Activated CD4-positive, alpha-beta T cell treated with anti-CD3 and anti-CD28 coated beads, Interleukin-2, amount 50 U/mL, for 1 hour (primary cell): ENCODE measurements around the gene SHC3.

Experiments used
- DNase-seq: peaks from one replicate; pipeline ENCODE4 v3.0.0-alpha.2; 2020

SHC3 gene

DNA sequence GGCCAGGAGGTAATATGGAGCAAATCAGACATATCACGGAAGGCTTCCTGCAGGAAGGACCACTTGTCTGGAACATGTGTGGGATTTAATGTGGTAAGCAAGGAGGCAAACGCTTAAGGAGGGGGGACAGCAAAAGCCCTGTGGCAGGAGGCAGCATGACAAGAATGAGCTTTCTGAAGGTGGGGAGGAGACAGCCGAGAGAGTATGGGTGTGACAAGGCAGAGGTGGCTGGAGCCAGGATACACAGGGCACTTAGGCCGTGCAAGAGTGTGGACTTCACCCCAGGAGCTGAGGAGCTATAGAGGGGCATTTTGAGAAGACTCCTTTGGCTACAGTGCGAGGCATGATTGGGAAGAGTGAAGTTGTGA is 201.7 kb downstream of the SHC3 start:
- DNase-seq, result no peak

DNA sequence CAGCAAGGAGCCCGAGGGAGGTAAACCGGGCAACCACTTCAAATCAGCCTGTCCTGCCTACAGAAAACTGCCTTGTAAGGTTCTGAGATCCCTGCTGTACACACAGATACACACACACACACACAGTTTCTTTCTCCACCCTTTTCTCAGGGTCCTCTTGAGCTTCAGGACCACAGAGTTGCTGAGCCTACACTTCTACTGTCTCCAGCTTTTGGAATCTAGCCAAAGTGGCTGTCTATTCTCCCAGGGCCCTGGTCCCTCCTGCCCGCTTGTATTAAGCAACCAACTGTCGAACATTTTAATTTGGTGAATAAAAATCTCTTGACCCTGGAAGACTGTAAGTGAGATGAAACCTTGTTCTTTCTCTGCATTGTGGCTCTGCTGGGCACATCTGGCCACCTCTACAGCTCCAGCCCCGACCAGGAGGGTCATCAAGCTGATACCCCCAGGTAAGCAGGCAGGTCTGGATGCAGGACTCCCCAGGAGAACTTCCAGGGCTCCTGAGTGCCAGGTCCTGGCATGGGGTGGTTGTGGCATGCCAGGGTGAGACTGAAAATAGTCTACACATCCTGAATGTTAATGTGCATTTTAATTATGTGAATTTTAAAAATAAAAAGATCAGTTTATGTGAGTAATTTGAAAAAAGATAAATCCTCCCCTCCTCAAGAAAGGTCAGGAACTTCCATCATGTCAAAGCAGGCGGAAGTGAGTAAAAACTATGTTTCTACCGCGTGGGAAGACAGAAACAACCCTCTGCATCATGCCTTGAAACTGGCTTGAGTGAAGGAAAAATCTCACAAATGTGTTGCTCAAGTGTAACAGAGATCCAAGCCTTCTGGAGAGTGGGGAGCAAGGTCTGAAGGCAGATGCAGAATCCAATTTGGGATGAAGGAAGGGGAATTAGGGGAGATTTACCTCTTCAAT is 202.4 kb downstream of the SHC3 start:
- DNase-seq, result no peak

DNA sequence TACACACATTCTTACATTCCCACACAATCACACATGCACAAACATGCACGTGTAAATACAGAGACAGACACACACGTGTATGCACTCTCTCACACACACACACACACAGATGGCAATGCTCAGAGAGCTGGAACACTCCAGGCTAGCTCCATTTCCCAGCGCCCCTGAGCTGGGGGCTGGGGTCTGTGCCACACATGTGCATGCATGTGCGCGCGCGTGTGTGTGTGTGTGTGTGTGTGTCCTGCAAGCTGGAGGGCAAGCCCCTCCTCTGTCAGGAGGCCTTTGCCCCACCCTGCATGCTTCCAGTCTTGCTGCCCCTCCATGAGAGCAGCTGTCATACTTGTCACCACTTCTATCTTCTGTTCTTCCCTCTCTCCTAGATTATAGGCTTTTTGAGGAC is 204.0 kb downstream of the SHC3 start:
- no peak for DNase-seq

DNA sequence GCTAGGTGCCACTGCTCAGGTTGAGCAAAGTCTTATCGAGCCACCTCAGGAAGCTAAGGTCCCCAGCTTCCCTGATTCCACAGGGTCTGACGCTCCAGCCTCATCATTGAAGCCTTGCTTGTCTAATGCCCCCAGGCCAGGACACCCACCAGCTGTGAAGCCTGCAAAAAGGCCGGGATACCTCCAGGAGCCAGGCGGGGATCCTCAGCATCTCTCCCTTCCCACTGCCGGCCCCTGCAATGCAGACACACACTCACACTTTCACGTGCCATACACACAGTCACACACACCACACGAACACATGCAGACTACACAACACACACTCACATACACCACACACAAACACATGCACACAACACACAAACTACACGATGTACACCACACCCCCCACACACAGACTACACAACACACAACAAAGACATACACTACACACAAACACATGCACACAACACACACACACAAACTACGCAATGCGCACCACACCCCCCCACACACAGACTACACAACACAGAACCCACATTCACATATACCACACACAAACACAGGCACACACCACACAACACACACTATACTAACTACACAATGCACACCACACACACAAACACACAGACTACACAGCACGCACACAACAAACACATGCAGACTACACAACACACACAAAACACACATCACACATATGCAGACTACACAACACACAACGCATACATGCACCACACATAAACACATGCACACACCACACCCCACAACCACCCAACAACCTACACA is 205.2 kb downstream of the SHC3 start:
- no peak for DNase-seq

DNA sequence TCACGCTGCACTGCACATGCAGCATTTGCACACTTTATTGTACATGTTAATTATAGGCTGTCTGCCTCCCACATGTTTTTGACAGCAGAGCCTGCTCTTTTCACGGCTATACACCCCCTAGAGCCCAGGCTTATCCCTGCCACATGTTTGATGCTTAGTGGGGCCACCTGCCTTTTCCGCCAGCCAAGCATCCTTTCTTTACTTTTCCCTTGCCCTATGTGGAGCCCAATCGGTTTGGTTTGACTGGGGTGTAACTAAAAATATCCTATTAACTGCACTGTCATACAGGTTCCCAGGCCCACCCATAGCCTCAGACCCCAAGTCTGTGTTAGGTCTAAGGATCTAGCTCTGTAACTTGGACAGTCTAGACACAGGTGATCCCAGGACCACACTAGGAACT is 206.2 kb downstream of the SHC3 start:
- no peak for DNase-seq

DNA sequence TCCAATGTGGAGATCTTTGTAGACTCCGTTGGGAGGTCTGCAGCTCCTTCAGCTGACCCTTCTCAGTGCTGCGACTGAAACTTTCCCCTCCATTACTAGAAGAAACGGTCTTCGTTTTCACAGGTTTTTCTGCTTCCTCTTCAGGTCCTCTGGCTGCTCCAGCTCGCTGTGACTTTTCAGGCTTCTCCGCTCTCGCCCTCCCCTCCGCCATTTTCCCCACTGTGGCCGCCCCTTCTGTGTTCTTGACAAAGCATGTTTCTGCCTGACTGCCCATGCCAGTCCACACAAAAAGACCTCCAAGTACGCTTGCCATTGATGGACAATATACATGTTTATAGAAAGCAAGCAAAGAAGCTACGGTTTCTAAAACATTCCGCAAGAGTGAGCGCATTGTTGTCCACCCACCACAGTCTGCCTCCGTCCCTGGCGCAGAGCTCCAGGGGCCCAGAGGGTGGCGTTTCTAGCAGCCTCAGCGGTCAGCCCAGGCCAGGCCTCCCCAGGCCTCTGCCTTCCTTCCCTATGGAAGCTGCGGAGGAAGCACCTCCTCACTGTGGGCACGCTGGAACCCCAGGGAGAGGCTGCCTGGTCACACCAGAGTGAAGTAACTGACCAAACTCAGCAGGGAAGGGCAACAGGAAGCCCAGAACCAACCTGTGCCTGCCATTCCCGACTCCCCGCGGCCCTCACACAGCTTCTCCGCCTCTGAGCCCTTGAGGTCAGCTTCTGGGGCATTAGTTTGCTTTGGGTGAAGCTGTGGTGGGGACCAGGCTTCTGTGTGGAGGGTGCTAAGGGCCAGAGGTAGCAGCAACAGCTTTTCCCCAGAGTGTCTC is 207.3 kb downstream of the SHC3 start:
- no peak for DNase-seq

DNA sequence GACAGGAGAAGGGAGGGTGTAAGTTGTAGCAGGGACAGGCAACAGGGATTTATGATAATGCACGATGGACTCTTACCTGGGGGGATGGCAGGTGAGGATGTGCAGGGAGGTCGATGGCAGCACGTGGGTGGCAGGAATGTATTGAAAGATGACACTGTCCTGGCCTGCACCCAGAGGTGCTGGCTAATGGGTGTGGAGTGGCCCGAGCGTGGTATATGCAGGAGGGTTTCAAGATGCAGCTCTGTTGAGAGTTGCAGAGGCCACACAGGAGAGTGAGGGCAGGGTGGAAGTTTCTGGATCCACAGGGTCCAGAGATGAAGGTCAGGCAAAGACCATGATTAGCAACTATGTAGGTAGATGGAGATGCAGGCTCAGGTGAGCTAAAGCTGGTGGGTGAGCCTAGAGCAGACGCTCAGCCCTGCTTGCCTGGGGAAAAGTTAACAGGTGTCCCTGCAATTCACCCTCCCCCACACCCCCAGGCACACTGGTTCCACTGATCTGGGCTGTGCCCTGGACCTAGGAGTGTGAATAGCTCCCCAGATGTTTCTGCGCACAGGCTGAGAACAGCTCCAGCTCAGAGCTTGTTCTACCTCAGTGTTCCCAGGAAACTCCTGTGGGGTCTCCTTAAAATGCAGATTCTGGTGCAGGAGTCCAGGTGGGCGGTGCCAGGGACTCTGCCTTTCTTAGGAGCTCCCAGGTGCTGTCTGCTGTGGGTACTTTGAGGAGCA is 208.8 kb downstream of the SHC3 start:
- no peak for DNase-seq

DNA sequence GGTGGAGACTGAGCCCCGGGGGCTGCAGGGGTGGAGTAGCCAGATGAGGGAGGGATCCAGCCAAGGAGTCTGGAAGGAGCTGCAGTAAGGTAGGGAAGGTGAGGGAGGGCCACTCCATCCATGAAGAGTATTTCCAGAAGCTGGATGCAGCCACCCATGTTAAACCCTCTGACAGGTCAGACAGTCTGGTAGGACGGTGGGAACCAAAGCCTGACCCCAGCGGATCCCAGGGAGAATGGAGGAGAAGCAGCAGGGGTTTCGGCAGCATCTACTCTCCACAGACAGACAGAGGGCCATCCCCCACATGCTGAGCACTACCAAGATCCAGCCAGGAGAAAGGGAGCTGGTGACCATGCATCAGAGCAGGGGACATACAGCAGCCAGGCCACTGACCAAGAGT is 209.8 kb downstream of the SHC3 start:
- no peak for DNase-seq

DNA sequence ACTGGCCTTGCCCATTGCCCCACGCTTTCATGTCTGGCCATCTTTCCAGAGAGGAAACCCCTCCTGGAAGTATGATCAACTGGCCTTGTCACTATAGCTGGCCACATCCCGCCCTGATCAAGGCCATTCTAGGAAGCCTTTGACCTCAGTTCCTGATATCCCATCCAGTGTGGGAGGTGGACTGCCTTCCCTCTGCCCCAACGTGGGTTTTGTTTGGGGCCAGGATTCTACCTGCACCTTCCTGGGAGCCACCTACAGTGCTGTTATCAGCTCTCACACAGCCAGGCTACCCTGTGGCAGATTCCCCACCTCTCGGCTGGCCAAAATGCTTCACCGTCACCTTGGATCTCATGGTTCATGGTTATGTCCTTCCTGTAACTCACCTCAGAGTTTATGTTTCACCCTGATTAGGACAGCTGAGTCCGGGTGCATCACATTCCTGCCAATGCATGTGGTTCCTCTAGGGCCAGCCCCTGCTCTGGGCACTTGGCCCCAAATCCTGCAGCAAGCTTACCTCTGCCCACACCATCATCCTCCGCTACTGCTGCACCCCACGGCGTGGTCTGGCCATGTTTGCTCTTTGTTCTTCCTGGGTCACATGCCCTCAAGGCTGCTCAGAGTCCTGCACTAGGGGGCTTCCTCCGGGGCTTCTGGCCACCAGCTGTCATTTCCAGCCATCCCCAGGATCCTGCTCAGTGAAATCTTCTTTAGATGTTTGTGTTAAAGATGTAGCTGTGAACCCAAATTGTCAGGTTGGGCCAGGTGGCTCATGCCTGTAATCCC is 211.5 kb downstream of the SHC3 start:
- no peak for DNase-seq

DNA sequence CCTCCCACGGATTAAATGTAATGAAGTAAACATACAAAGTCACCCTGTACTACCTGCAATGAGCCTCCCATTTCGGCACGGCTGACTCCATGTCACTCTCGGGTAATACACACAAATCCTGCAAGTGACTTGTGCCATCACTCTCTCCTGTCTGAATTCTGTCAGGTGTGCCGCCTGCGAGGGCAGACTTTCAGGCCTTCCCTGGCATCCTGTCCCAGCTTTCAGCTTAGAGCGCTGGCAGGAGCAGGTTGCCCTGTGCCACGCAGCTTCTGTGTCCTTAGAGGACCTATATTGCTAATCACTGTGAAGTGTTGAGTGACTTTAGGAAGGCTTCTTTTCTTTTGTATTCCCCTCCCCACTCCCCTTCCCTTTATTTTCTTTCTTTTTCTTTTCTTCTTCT is 213.1 kb downstream of the SHC3 start:
- DNase-seq, result no peak

DNA sequence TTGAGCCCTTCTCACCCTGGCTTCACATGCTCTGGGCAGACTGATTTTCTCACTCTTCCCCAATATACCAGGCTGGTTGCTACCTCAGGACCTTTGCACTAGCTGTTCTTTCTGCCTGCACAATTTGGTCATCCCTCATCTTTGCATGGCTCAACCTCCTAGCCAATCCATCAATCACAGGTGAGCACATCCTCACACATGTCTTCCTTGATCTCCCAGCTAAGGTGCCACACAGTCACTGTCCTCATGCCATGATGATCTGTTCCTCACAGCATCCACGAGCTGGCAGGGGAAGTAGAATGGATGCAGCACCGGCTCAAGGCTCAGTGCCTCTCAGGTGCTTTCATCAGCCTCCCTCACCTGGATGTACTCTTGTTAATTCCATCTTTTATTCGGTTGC is 218.0 kb downstream of the SHC3 start:
- no peak for DNase-seq

DNA sequence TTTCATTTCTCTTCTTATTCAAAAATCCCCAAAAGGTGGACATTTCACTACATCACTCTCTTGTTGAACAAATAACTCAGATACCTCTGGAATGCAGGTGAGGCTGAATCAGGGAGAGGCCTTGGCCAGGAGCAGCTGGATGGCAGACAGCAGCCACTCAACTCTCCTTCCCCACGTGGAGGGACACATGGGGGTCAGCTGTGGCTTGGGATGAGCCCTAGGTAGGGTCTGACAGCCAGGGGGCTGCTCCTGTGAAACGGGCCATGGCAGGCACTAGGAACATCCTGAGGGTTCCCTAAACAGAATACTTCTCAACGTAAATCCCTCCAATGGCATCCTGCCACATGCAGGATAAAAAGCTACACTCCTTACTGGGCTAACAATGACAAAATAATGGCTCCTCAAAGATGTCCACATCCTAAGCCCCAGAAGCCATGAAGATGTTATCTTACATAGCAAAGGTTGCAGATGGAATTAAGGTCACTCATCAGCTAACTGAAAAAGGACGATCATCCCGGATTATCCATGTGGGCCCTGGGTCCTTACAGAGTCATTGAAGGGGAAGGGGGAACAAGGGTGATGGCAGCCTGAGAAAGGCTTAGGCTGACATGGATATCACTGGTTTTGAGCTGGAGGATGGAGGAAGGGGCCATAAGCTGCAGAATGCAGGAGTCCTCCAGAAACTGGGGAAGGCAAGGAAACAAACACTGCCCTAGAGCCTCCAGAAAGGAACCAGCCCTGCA is 218.7 kb downstream of the SHC3 start:
- no peak for DNase-seq

DNA sequence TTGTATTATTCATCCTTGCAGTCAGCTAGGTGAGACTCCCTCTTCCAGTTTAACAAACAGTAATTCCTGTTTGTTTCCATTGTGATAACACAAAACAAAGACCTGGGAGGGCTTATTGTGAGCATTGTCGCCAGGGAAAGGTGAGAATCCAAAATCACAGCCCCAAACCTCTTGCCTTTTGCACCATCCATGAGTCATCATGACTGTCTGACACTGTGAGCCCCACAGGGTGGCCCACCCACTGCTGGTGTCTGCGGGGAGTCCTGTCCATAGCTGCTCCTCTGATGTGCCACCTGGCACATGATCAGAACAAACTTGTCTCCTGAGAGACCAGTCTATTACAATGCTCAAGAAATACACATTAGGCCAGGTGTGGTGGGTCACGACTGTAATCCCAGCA is 221.1 kb downstream of the SHC3 start:
- DNase-seq, result no peak
